Right lobe of liver (tissue), 6 donors: Measurements from ENCODE around the gene NLN. TPM values are rescaled to one million over a fixed set of nuclear protein-coding genes. Genes with fewer than 3 reads are reported as not detected.
A peak's percentile ranks its signal among the peaks of the same experiment; 100 is the strongest.
"Not testable (repeated sequence)": the region's sequence is repeated elsewhere in the genome, so short reads cannot be mapped to it uniquely, and the experiment has no call there.

ENCODE experiments used
- ATAC-seq, 4 donors: fragments of 200-7000 bp; cut with Tn5 transposase; one replicate each; pipeline ENCODE4 v1.9.1; 2020; ENCODE audit warnings: mild to moderate bottlenecking in 4 of 4, moderate library complexity in 4 of 4
- DNase-seq, 3 donors: peaks; one replicate each; pipeline ENCODE4 v3.0.0-alpha.2; 2020
- H3K27ac ChIP-seq, 3 donors: fragments of 200-600 bp; one replicate each; pipeline ENCODE4 v1.8.0; 2022
- H3K27me3 ChIP-seq, 2 donors: fragments of 200-600 bp; one replicate each; pipeline ENCODE4 v1.8.0; 2022
- H3K36me3 ChIP-seq, 4 donors: fragments of 200-600 bp; sonication (generic) in 1 of 4; one replicate each; pipeline versions ENCODE4 v1.5.1 to v1.8.0; 2017 to 2022; ENCODE audit warnings: control low read depth in 1 of 4
- H3K4me1 ChIP-seq, 4 donors: fragments of 200-600 bp; sonication (generic) in 1 of 4; one replicate each; pipeline versions ENCODE4 v1.5.1 to v1.8.0; 2017 to 2022; ENCODE audit warnings: control low read depth in 1 of 4
- H3K4me3 ChIP-seq, 3 donors: fragments of 200-600 bp; one replicate each; pipeline ENCODE4 v1.8.0; 2022
- H3K9me3 ChIP-seq, 4 donors: fragments of 200-600 bp; sonication (generic) in 1 of 4; one replicate each; pipeline versions ENCODE4 v1.5.1 to v1.8.0; 2017 to 2022; ENCODE audit warnings: control low read depth in 1 of 4
- POLR2A ChIP-seq: fragments of 450-650 bp; IDR thresholded peaks from one replicate; pipeline ENCODE4 v1.6.1; 2017; ENCODE audit warnings: antibody characterized with exemption, mild to moderate bottlenecking
- WGBS: methylation state at CpG from one replicate; pipeline ENCODE4 v1.1.6; 2018; ENCODE audit warnings: low coverage, low lambda C conversion rate; ENCODE audit not compliant: insufficient coverage; ENCODE audit errors: missing lambda C conversion rate; 5-methylcytosine and 5-hydroxymethylcytosine counted together
- intact Hi-C, 2 donors: fragments of 100-400 bp; cut with DNase I; formaldehyde crosslinking; loops; one replicate each; pipeline versions ENCODE4 v1.11.2 to v1.14.1; 2022
- long read RNA-seq: library from polyadenylated mRNA; unstranded; transcript quantifications from one replicate; pipeline ENCODE4 v2.0.0, GENCODE V29; 2019
- total RNA-seq, 6 experiments: library from RNA; depleted of rRNA in 2 of 6; stranded (reverse); fragments of >200 nt in 2 of 6; fragmentation: NEBNext Ultra II Directional in 3 of 6; extraction: Animal tissue kit (Norgen Biotek cat#: 25700) in 3 of 6; gene quantifications; one replicate each; pipeline versions ENCODE4 v1.1.0 to v1.2.4, GENCODE V29; 2016 to 2023
- TF ChIP-seq, protein P1 (sequence below), 4 donors: fragments of 200-600 bp in 3 of 4; fragments of 450-650 bp in 1 of 4; IDR thresholded peaks; one replicate each; pipeline versions ENCODE4 v1.5.1 to v1.8.0; 2016 to 2022; ENCODE audit warnings: antibody characterized with exemption in 4 of 4, mild to moderate bottlenecking in 2 of 4
- donor health status: DM: no; HTN: yes; CAD: no.
- donor health status: DM: no; HTN: no; CAD: no.
- donor health status: DM: no; HTN: no; CAD: no.
- donor health status: DM: no; HTN: yes; CAD: no.
- donor health status: DM: no; HTN: yes; CAD: no.

Gene NLN
- 10 to 100 TPM; 28.3 to 68.2 (median 36.7) TPM for total RNA-seq
- long read RNA-seq, full-length matches to known transcripts: 6 of 9 reads
- long read RNA-seq, partial matches to known transcripts: 3 of 9 reads
- long read RNA-seq, other reads (novel, unspliced or antisense): 0 of 9 reads

- H3K4me3 ChIP-seq: peak within 1 kb of the TSS; percentile 85 to 91 (median 87)
- peaks cover 0 to 13% (median 0%) of the 10 kb centered on the region in 4 donors for H3K4me1 ChIP-seq
- H3K27me3 ChIP-seq: no peaks in the 10 kb centered on the region
- H3K27ac ChIP-seq: peak within 1 kb of the TSS; percentile 34 to 79 (median 67)
- WGBS: 0% methylated on average over 13 of the region's 92 CpGs
- H3K9me3 ChIP-seq: no peaks in the 10 kb centered on the region
- ATAC-seq (peak; percentile 89 to 98 (median 95)), DNase-seq (peak; percentile 92 to 93 (median 93))
- no peaks in the 10 kb centered on the region for H3K36me3 ChIP-seq
- intact Hi-C loops: loop anchor here in 1 of 2 donors (10.0 kb wide), 1 partner anchor 213 kb away; no protein-coding TSS in a partner anchor
- TF ChIP-seq POLR2A: peak; percentile 57
- TF ChIP-seq, protein P1, sequence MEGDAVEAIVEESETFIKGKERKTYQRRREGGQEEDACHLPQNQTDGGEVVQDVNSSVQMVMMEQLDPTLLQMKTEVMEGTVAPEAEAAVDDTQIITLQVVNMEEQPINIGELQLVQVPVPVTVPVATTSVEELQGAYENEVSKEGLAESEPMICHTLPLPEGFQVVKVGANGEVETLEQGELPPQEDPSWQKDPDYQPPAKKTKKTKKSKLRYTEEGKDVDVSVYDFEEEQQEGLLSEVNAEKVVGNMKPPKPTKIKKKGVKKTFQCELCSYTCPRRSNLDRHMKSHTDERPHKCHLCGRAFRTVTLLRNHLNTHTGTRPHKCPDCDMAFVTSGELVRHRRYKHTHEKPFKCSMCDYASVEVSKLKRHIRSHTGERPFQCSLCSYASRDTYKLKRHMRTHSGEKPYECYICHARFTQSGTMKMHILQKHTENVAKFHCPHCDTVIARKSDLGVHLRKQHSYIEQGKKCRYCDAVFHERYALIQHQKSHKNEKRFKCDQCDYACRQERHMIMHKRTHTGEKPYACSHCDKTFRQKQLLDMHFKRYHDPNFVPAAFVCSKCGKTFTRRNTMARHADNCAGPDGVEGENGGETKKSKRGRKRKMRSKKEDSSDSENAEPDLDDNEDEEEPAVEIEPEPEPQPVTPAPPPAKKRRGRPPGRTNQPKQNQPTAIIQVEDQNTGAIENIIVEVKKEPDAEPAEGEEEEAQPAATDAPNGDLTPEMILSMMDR (IDR thresholded peaks at IDR 0.05): no peak
These were observed at the start of gene NLN, which contains the start of gene SGTB for GRCh38 chr5:65721720-65722574. TSS of gene NLN (plus strand) at chr5:65722205. CDS start at chr5:65722374, 169 bp downstream. TSS of gene SGTB (minus strand) at chr5:65722109. CDS start at chr5:65720807, 1,302 bp downstream.

- WGBS: 80% methylated on average over 1 of the region's 1 CpG
These were observed 49.2 kb upstream of the NLN start for GRCh38 chr5:65672796-65673195.

GRCh38 chr5:65674749-65675148 is 47.3 kb upstream of the NLN start:
- DNase-seq (no peak), ATAC-seq (no peak)
- intact Hi-C loops: no loop called here
- Histone ChIP-seq H3K27me3 (no peaks in the 10 kb centered on the region), H3K9me3 (no peaks in the 10 kb centered on the region), H3K36me3 (no peaks in the 10 kb centered on the region), H3K4me3 (no peak overlapping the region), H3K27ac (no peak overlapping the region), H3K4me1 (no peaks in the 10 kb centered on the region)
- TF ChIP-seq, protein P1 (IDR thresholded peaks at IDR 0.05): no peak
- TF ChIP-seq POLR2A: no peak

More at GRCh38 chr5:65672796-65673195, 49.2 kb upstream of the NLN start:
- no peaks in the 10 kb centered on the region for H3K27me3 ChIP-seq
- DNase-seq (no peak), ATAC-seq (no peak)
- H3K9me3 ChIP-seq: no peaks in the 10 kb centered on the region
- intact Hi-C loops: no loop called here
- H3K4me3 ChIP-seq: no peak overlapping the region
- TF ChIP-seq POLR2A: no peak
- TF ChIP-seq, protein P1 (IDR thresholded peaks at IDR 0.05): no peak
- no peaks in the 10 kb centered on the region for H3K36me3 ChIP-seq
- H3K27ac ChIP-seq: no peak overlapping the region
- no peaks in the 10 kb centered on the region for H3K4me1 ChIP-seq

- DNase-seq, H3K4me1 ChIP-seq, H3K4me3 ChIP-seq, intact Hi-C loops, H3K9me3 ChIP-seq, ATAC-seq, H3K27me3 ChIP-seq, H3K27ac ChIP-seq, H3K36me3 ChIP-seq: not testable (repeated sequence)
- WGBS: 76% methylated on average over 3 of the region's 3 CpGs
These were observed 45.9 kb upstream of the NLN start for GRCh38 chr5:65676056-65676455.

DNA sequence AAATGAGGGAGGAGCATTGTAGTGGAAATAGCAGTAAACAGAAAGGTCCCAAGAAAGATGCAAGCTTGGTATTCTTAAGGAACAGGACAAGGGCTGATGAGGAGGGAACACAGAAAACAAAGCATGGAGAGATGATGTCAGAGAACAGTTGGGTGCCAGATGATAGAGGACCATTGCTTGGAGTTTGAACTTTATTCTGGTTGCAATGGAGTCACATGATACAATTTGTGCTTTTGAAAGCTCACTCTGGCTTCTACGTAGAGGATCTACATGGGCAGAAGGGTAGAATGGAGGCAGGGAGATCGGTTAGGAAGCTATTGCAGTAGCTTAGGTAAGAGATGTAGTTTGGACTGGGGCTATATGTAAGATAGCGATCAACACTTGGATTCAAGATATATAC is 39.9 kb upstream of the NLN start:
- intact Hi-C loops: no loop called here
- TF ChIP-seq, protein P1 (IDR thresholded peaks at IDR 0.05): no peak
- no peak for TF ChIP-seq POLR2A

More for the DNA sequence above, 39.9 kb upstream of the NLN start:
- Histone ChIP-seq H3K36me3 (peaks cover 0 to 4% (median 0%) of the 10 kb centered on the region in 4 donors), H3K27ac (no peak overlapping the region), H3K4me1 (no peaks in the 10 kb centered on the region), H3K27me3 (no peaks in the 10 kb centered on the region), H3K4me3 (no peak overlapping the region), H3K9me3 (no peaks in the 10 kb centered on the region)
- DNase-seq (no peak), ATAC-seq (peak in 2 of 4 donors; percentile 52 to 60)
- 73% methylated on average over 3 of the region's 3 CpGs for WGBS
